Mesenchymal stem cell (in vitro differentiated cells and primary cell): ENCODE measurements around the gene TAAR9.
"Not testable (repeated sequence)": the region's sequence is repeated elsewhere in the genome, so short reads cannot be mapped to it uniquely, and the experiment has no call there.

ENCODE experiments used
- DNase-seq: peaks from one replicate; pipeline ENCODE4 v3.0.0-alpha.2; 2013
- H2AFZ ChIP-seq: one replicate; pipeline ENCODE4 v1.6.1; 2013; ENCODE audit warnings: low read depth, mild to moderate bottlenecking, control low read depth, inconsistent platforms, low read length, moderate library complexity
- H2AK5ac ChIP-seq: 2 replicates; pipeline ENCODE4 v1.6.1; 2013; ENCODE audit warnings: low read length, moderate library complexity, mild to moderate bottlenecking, inconsistent platforms; ENCODE audit not compliant: severe bottlenecking
- H2BK120ac ChIP-seq: one replicate; pipeline ENCODE4 v1.6.1; 2013; ENCODE audit warnings: low read depth, mild to moderate bottlenecking, inconsistent platforms, low read length, moderate library complexity
- H2BK12ac ChIP-seq, 2 experiments: one replicate each; pipeline ENCODE4 v1.6.1; 2013; ENCODE audit warnings: inconsistent platforms in 2 of 2, low read length in 2 of 2, mild to moderate bottlenecking in 2 of 2, moderate library complexity in 2 of 2, control low read depth in 1 of 2
- H2BK15ac ChIP-seq: one replicate; pipeline ENCODE4 v1.6.1; 2013; ENCODE audit warnings: mild to moderate bottlenecking, low read depth, inconsistent platforms; ENCODE audit not compliant: poor library complexity, severe bottlenecking
- H2BK5ac ChIP-seq: 2 replicates; pipeline ENCODE4 v1.6.1; 2013; ENCODE audit warnings: low read depth, mild to moderate bottlenecking, low read length, control low read depth, inconsistent platforms; ENCODE audit not compliant: poor library complexity, severe bottlenecking
- H3K14ac ChIP-seq, 2 experiments: one replicate each; pipeline ENCODE4 v1.6.1; 2013; ENCODE audit warnings: inconsistent platforms in 2 of 2, low read length in 2 of 2, control low read depth in 1 of 2, mild to moderate bottlenecking in 1 of 2, moderate library complexity in 1 of 2
- H3K18ac ChIP-seq, 2 experiments: one replicate each; pipeline ENCODE4 v1.6.1; 2013; ENCODE audit warnings: inconsistent platforms in 2 of 2, low read length in 2 of 2, control low read depth in 1 of 2, low read depth in 1 of 2, mild to moderate bottlenecking in 1 of 2
- H3K23ac ChIP-seq, 2 experiments: one replicate each; pipeline ENCODE4 v1.6.1; 2013; ENCODE audit warnings: inconsistent platforms in 2 of 2, low read length in 2 of 2, mild to moderate bottlenecking in 2 of 2, moderate library complexity in 2 of 2, control low read depth in 1 of 2
- H3K27ac ChIP-seq: 2 replicates; pipeline ENCODE4 v1.5.1; 2013; ENCODE audit warnings: mild to moderate bottlenecking, moderate library complexity, low read length, control low read depth, inconsistent platforms; ENCODE audit not compliant: poor library complexity, severe bottlenecking
- H3K27me3 ChIP-seq, 2 experiments: 2 replicates each; pipeline versions ENCODE4 v1.6.1 to v1.7.0; 2013; ENCODE audit warnings: low read length in 2 of 2, mild to moderate bottlenecking in 2 of 2, moderate library complexity in 2 of 2, control low read depth in 1 of 2, inconsistent platforms in 1 of 2; ENCODE audit not compliant: control insufficient read depth in 1 of 2, insufficient read depth in 1 of 2
- H3K36me3 ChIP-seq, 2 experiments: 2 replicates each; pipeline versions ENCODE4 v1.6.1 to v1.7.0; 2013; ENCODE audit warnings: low read length in 2 of 2, control low read depth in 1 of 2, inconsistent platforms in 1 of 2, low read depth in 1 of 2, mild to moderate bottlenecking in 1 of 2; ENCODE audit not compliant: insufficient read depth in 2 of 2, control insufficient read depth in 1 of 2
- H3K4ac ChIP-seq, 2 experiments: one replicate each; pipeline ENCODE4 v1.6.1; 2013; ENCODE audit warnings: inconsistent platforms in 2 of 2, low read length in 2 of 2, mild to moderate bottlenecking in 2 of 2, moderate library complexity in 2 of 2, control low read depth in 1 of 2, low read depth in 1 of 2
- H3K4me1 ChIP-seq: 2 replicates; pipeline ENCODE4 v1.6.1; 2013; ENCODE audit warnings: low read depth, low read length, control low read depth; ENCODE audit not compliant: control insufficient read depth, insufficient read depth
- H3K4me2 ChIP-seq: 2 replicates; pipeline ENCODE4 v1.6.1; 2013; ENCODE audit warnings: low read length, mild to moderate bottlenecking, inconsistent platforms; ENCODE audit not compliant: poor library complexity, severe bottlenecking
- H3K4me3 ChIP-seq, 2 experiments: 2 replicates each; pipeline versions ENCODE4 v1.5.1 to v1.7.0; 2013; ENCODE audit warnings: low read length in 2 of 2, mild to moderate bottlenecking in 2 of 2, control low read depth in 1 of 2, low read depth in 1 of 2; ENCODE audit not compliant: insufficient read depth in 1 of 2
- H3K79me1 ChIP-seq: replicated peaks from 2 replicates; pipeline ENCODE4 v1.6.1; 2013; ENCODE audit warnings: mild to moderate bottlenecking, control low read depth, low read length, inconsistent platforms; ENCODE audit not compliant: poor library complexity, severe bottlenecking
- H3K9ac ChIP-seq: 2 replicates; pipeline ENCODE4 v1.7.0; 2013; ENCODE audit warnings: mild to moderate bottlenecking, low read length, moderate library complexity
- H3K9me3 ChIP-seq: 2 replicates; pipeline ENCODE4 v1.7.0; 2013; ENCODE audit warnings: mild to moderate bottlenecking, low read length; ENCODE audit not compliant: control insufficient read depth
- H4K8ac ChIP-seq: one replicate; pipeline ENCODE4 v1.6.1; 2013; ENCODE audit warnings: inconsistent platforms, mild to moderate bottlenecking, low read length, moderate library complexity
- H4K91ac ChIP-seq: one replicate; pipeline ENCODE4 v1.6.1; 2013; ENCODE audit warnings: mild to moderate bottlenecking, low read length, inconsistent platforms
- WGBS: methylation state at CpG from one replicate; pipeline ENCODE4 v1.1.7; 2013; ENCODE audit warnings: mixed read lengths; 5-methylcytosine and 5-hydroxymethylcytosine counted together

The TAAR9 gene

DNA sequence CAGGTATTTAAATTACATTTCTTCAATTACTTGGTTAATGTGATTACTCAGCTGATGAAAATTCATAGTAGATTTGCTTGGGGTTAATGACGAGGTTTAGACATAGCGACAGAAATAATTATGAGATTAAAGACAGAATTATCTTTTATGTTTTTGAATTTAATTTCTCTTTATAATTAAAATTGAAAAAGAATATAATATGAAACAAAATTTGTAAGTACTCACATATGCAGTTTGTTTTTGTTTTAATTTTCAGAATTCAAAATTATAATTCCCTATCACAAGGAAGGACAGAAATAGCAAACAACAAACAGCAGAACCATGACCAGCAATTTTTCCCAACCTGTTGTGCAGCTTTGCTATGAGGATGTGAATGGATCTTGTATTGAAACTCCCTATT lies 14.3 kb downstream of the TAAR9 start, which contains the start of gene TAAR8:
Gene TAAR8 (plus strand): TSS at position 301 of the 400 bp plus-strand sequence. CDS start 21 bp downstream, at position 322.
- DNase-seq, result no peak
- Histone ChIP-seq H2AK5ac (no peak within 1 kb of the TSS), H3K4me3 (no peak within 1 kb of the TSS), H3K27ac (no peak within 1 kb of the TSS), H3K9me3 (no peaks in the 10 kb centered on the region), H3K4ac (no peak within 1 kb of the TSS), H3K79me1 (no peaks in the 10 kb centered on the region), H2BK15ac (no peak within 1 kb of the TSS), H4K91ac (no peak within 1 kb of the TSS), H2BK5ac (no peak within 1 kb of the TSS), H2BK120ac (no peak within 1 kb of the TSS), H2BK12ac (no peak within 1 kb of the TSS), H4K8ac (no peak within 1 kb of the TSS), H3K4me2 (no peak within 1 kb of the TSS), H3K36me3 (no peaks in the 10 kb centered on the region), H3K14ac (no peak within 1 kb of the TSS), H3K4me1 (no peaks in the 10 kb centered on the region), H3K18ac (no peak within 1 kb of the TSS), H2AFZ (no peak within 1 kb of the TSS), H3K27me3 (peaks cover 8 to 19% of the 10 kb centered on the region in 2 experiments), H3K23ac (no peak within 1 kb of the TSS), H3K9ac (no peak within 1 kb of the TSS)
- no CpG with 5 or more reads among the region's 2 CpGs for WGBS

DNA sequence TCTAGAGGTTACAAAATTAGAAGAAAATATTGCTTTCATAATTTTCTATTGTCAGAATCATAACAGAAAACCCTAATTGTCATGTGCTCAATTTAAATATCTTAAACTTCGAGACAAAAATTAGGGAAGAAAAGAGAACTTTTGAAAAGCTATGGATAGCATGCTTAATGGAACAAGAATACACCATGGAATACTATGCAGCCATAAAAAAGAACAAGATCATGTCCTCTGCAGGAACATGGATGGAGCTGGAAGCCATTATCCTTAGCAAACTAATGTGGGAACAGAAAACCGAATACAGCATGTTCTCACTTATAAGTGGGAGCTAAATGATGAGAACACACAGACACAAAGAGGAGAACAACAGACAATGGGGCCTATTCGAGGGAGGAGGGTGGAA lies 22.0 kb downstream of the TAAR9 start:
- not testable (repeated sequence) for H3K14ac ChIP-seq, DNase-seq, H3K18ac ChIP-seq, H2BK5ac ChIP-seq, H3K27ac ChIP-seq, H2BK12ac ChIP-seq, H3K9ac ChIP-seq, H3K23ac ChIP-seq, H4K91ac ChIP-seq, H3K79me1 ChIP-seq, H2BK120ac ChIP-seq, H3K9me3 ChIP-seq, H2AK5ac ChIP-seq, H3K36me3 ChIP-seq, H2BK15ac ChIP-seq, H3K4me2 ChIP-seq, H3K4me1 ChIP-seq, H2AFZ ChIP-seq, H4K8ac ChIP-seq, H3K4ac ChIP-seq, H3K4me3 ChIP-seq
- 73% methylated on average over 1 of the region's 3 CpGs for WGBS
- peaks cover 7 to 30% of the 10 kb centered on the region in 2 experiments for H3K27me3 ChIP-seq

DNA sequence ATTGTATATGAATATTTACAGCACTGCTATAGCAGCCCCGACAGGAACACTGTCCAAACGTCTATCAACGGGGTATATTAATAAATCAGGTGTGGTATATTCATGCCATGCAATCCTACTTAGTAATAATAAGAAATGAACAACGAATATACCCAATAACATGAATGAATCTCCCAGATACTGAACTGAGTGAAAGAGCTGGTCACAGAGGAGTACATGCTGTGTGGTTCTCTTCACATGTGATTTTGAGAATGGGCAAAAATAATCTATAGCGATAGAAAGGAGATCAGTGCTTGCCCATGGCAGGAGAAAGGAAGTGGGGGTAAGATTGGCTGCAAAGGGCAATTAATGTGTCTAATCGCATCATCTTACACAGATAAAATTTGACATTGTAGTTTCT lies 28.3 kb downstream of the TAAR9 start:
- Histone ChIP-seq H3K4me2 (no peak overlapping the region), H3K4ac (no peak overlapping the region), H4K91ac (no peak overlapping the region), H3K27me3 (peaks cover 11 to 49% of the 10 kb centered on the region in 2 experiments), H2AK5ac (no peak overlapping the region), H2AFZ (no peak overlapping the region), H3K23ac (no peak overlapping the region), H2BK15ac (no peak overlapping the region), H3K18ac (no peak overlapping the region), H3K4me1 (no peaks in the 10 kb centered on the region), H3K9ac (no peak overlapping the region), H2BK120ac (no peak overlapping the region), H3K4me3 (no peak overlapping the region), H3K14ac (no peak overlapping the region), H3K79me1 (no peaks in the 10 kb centered on the region), H2BK12ac (no peak overlapping the region), H3K9me3 (no peaks in the 10 kb centered on the region), H3K27ac (no peak overlapping the region), H4K8ac (no peak overlapping the region), H3K36me3 (no peaks in the 10 kb centered on the region), H2BK5ac (no peak overlapping the region)
- 83% methylated on average over 1 of the region's 6 CpGs for WGBS
- DNase-seq, result no peak

DNA sequence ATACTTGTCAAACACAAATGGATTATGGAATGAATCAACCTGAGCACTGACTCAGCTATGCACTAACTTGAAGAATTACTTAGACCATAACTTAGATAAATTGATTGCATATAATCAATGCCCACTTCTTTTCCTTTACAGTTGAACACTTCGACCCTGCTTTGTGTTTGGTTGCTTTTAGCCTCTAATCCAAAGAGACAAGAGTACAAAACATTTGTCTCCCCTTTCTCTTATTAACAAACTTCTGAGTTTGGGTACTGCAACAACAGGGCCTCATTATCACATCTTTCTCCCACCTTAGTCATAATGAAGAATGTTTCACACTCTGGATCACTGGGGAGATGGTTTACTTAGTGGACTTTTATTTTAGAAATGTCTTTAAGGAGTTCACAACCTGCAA lies 29.5 kb downstream of the TAAR9 start:
- Histone ChIP-seq H3K18ac (no peak overlapping the region), H3K14ac (no peak overlapping the region), H3K9me3 (no peaks in the 10 kb centered on the region), H2BK15ac (no peak overlapping the region), H3K9ac (no peak overlapping the region), H2AFZ (no peak overlapping the region), H3K4me1 (no peaks in the 10 kb centered on the region), H2BK12ac (no peak overlapping the region), H3K4me2 (no peak overlapping the region), H4K8ac (no peak overlapping the region), H2BK120ac (no peak overlapping the region), H4K91ac (no peak overlapping the region), H2AK5ac (no peak overlapping the region), H3K23ac (no peak overlapping the region), H3K27me3 (peaks cover 7 to 43% of the 10 kb centered on the region in 2 experiments), H2BK5ac (no peak overlapping the region), H3K27ac (no peak overlapping the region), H3K4ac (no peak overlapping the region), H3K79me1 (no peaks in the 10 kb centered on the region), H3K4me3 (no peak overlapping the region), H3K36me3 (no peaks in the 10 kb centered on the region)
- WGBS, result 85% methylated on average over 1 of the region's 1 CpG
- no peak for DNase-seq
